GM23248 (cell line): Measurements from ENCODE around the gene LRMDA.

Experiments
- EZH2 ChIP-seq: fragments of 200-600 bp; sonication (generic); IDR thresholded peaks from 2 replicates; pipeline ENCODE4 v1.6.1; 2018; ENCODE audit warnings: antibody characterized with exemption, mild to moderate bottlenecking; ENCODE audit not compliant: insufficient read depth, poor library complexity, severe bottlenecking
- EZH2phosphoT487 ChIP-seq: fragments of 200-600 bp; sonication (generic); IDR thresholded peaks from 2 replicates; pipeline ENCODE4 v1.6.1; 2018; ENCODE audit warnings: antibody characterized with exemption, moderate library complexity, mild to moderate bottlenecking, low read depth; ENCODE audit not compliant: insufficient read depth

DNA sequence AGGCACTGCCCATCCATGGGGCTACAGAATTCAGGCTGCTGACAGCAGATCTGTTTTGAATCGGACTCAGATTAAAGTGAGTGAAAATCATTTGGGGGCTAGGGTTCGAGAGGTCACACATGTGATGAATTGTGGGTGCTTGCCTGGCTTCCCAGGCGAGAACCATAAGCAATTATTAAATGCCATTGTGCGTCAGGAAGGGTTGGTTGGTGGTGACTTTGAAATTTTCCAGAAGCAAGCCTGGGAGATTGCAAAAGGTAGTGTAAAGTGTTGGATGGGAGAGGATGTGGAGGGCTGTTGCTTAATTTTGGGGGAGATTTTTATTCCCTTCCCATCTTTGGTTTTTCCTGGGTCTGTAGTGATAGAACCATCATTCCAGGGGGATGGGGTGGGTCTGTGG lies 34.6 kb downstream of the LRMDA start:
- TF ChIP-seq EZH2phosphoT487 = no peak
- TF ChIP-seq EZH2 = no peak
